Measurements from ENCODE around the gene APCDD1. TPM values are rescaled to one million over a fixed set of nuclear protein-coding genes. Genes with fewer than 3 reads are reported as not detected.

Gene APCDD1
- total RNA-seq, 2 donors from 2014 or later: 53.3 to 73.2 TPM

DNA sequence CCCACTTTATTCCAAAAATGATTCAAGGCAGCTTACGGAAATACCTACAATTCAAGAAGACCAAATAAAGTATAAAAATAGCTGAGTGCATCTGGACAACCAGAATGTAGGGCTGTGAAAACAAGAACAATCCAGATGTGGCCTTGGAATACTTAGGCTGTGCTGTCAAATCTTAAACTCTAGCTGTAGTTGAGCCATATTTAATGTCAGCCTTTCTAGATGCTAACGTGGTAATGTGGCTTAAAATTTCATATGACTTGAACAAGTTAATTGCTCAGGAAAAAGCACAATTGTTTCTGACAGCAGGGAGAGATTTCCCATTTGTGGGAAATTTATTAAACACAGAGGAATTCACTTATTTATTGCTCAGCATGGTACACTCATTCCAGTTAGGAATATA, 56.8 kb downstream of the APCDD1 start:
- no peaks in the 10 kb centered on the region for H3K36me3 ChIP-seq
- H3K4me3 ChIP-seq: no peak overlapping the region
- TF ChIP-seq, protein P1, sequence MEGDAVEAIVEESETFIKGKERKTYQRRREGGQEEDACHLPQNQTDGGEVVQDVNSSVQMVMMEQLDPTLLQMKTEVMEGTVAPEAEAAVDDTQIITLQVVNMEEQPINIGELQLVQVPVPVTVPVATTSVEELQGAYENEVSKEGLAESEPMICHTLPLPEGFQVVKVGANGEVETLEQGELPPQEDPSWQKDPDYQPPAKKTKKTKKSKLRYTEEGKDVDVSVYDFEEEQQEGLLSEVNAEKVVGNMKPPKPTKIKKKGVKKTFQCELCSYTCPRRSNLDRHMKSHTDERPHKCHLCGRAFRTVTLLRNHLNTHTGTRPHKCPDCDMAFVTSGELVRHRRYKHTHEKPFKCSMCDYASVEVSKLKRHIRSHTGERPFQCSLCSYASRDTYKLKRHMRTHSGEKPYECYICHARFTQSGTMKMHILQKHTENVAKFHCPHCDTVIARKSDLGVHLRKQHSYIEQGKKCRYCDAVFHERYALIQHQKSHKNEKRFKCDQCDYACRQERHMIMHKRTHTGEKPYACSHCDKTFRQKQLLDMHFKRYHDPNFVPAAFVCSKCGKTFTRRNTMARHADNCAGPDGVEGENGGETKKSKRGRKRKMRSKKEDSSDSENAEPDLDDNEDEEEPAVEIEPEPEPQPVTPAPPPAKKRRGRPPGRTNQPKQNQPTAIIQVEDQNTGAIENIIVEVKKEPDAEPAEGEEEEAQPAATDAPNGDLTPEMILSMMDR (IDR thresholded peaks at IDR 0.05): no peak
- H3K27ac ChIP-seq: no peak overlapping the region
- peaks cover 0 to 17% of the 10 kb centered on the region in 2 donors for H3K9me3 ChIP-seq
- peaks cover 0 to 4% of the 10 kb centered on the region in 2 donors for H3K4me1 ChIP-seq
- H3K27me3 ChIP-seq: no peaks in the 10 kb centered on the region
- no peak for DNase-seq (ENCODE audit: low spot score)

DNA sequence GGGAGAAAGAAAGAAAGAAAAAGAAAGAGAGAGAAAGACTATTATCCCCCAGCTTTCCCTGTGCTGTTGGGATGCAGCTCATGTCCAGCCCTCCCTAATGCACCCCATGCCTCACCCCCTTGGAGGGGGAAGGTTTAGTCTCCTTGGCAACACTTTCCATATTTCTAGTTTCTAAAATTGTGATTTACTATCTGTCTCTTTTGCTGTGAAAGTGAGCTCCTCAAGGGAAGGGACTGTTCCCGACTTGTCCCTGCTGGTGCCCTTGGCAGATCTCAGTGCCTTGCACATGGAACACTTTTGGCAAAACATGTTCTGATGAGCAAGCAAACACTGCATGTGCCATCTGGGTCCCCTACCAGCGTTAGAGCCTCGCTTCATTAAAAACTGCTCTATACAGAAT, 59.6 kb downstream of the APCDD1 start:
- Histone ChIP-seq H3K36me3 (no peaks in the 10 kb centered on the region), H3K27me3 (no peaks in the 10 kb centered on the region), H3K4me3 (no peak overlapping the region), H3K9me3 (no peaks in the 10 kb centered on the region), H3K4me1 (peaks cover 0 to 14% of the 10 kb centered on the region in 2 donors), H3K27ac (peak overlapping the region; percentile 4 to 10)
- TF ChIP-seq, protein P1 (IDR thresholded peaks at IDR 0.05): no peak
- no peak for DNase-seq (ENCODE audit: low spot score)

DNA sequence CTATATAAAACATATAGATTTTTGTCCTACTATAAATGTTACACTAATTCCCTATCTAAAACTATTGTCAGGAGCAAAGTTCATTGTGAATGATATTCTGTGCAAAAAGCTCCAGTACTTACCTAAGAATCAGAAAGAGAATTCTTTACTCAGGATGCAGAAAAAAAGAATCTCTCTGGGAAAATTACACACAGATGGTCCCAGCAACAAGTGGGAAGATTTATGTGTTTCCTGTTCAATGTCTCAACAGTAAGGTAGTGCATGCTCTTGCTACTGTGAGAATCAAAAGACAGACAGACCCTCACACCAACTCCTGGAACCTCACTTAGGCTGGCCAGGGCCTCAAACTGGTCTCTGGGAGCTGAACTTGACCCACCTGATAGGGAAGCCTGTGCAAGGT, 60.2 kb downstream of the APCDD1 start:
- TF ChIP-seq, protein P1 (IDR thresholded peaks at IDR 0.05): no peak

DNA sequence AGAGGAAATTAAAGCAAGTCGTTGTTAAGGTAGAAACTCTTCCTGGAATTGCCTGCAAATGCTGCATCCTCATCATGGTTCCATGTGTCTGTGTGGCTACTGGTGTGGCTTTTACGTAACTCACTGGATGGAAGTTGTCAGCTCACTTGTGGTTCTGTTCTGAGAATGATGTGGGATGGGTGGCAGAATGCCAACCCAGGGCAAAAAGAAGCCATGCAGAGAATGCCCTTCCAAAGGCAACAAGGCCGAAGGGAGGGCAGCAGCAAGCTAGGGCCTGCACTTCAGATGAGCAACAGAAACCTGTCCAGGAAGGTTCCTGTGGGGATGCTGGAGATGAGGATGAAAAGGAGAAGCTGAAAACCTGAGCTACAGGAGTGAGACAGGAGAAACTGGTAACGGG, 61.0 kb downstream of the APCDD1 start:
- H3K36me3 ChIP-seq: no peaks in the 10 kb centered on the region
- peaks cover 0 to 23% of the 10 kb centered on the region in 2 donors for H3K4me1 ChIP-seq
- TF ChIP-seq, protein P1 (IDR thresholded peaks at IDR 0.05): no peak
- no peaks in the 10 kb centered on the region for H3K27me3 ChIP-seq
- DNase-seq (ENCODE audit: low spot score): no peak
- H3K9me3 ChIP-seq: no peaks in the 10 kb centered on the region
- no peak overlapping the region for H3K4me3 ChIP-seq
- H3K27ac ChIP-seq: peak overlapping the region; percentile 4 to 30

More for the DNA sequence above, 60.2 kb downstream of the APCDD1 start:
- Histone ChIP-seq H3K4me3 (no peak overlapping the region), H3K27me3 (no peaks in the 10 kb centered on the region), H3K36me3 (no peaks in the 10 kb centered on the region), H3K9me3 (no peaks in the 10 kb centered on the region), H3K4me1 (peaks cover 0 to 20% of the 10 kb centered on the region in 2 donors), H3K27ac (peak overlapping the region in 1 of 2 donors; percentile 4)
- DNase-seq (ENCODE audit: low spot score): no peak

DNA sequence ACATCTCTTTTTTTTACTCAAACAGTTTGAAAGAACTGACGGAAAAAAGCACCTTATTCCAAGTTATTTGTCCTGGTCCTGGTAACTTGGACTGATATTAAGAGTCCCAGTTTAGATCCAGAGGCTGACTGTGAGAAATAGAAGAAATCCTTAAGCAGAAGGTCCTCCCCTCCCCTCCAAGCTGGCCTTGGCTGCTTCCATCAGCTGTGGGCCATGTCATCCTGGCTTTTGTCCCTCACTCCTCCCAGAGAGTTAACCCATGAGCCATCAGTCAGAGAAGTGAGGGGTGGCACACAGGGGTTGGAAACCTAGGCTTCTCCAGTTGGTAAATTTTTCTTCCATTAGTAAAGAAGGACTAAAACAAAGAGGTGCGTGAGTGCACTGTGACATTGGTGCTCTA, 61.6 kb downstream of the APCDD1 start:
- Histone ChIP-seq H3K4me1 (peaks cover 0 to 23% of the 10 kb centered on the region in 2 donors), H3K27ac (peak overlapping the region; percentile 4 to 30), H3K4me3 (no peak overlapping the region), H3K36me3 (no peaks in the 10 kb centered on the region), H3K9me3 (no peaks in the 10 kb centered on the region), H3K27me3 (no peaks in the 10 kb centered on the region)
- TF ChIP-seq, protein P1 (IDR thresholded peaks at IDR 0.05): no peak
- no peak for DNase-seq (ENCODE audit: low spot score)

DNA sequence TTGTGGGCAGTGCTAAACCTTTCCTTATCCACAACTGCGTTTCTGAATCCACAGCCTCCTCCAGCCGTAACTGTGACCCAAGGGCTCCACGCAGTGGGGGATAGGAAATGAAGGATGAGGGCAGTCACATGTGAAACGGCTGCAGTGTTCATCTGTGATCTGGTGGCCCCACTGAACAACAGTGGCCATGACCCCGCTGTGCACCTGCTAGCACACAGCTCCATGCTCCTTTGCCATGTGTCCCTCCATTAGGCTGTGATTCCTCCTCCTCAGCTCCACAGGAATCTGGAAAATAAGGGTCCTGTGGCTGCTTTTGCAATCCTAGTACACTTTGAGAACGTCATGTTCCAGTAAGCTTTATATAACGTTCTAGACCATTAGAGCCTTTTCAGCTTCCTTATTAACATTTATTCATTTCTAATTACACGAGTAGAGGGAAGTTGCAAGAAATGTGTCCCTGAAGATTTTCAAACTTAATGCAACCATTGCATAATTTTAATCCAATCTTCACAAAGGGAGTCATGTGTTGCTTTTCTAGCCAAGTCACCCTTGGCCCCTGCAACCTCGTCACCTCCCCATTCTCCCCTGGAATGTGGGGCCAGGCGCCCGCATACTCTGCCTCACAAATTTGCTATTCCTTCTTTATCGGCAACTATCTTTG, 64.3 kb downstream of the APCDD1 start:
- H3K4me1 ChIP-seq: peaks cover 0 to 23% of the 10 kb centered on the region in 2 donors

More for the DNA sequence above, 64.3 kb downstream of the APCDD1 start:
- TF ChIP-seq, protein P1 (IDR thresholded peaks at IDR 0.05): peak; percentile 27 to 64
- Histone ChIP-seq H3K36me3 (no peaks in the 10 kb centered on the region), H3K4me3 (no peak overlapping the region), H3K9me3 (no peaks in the 10 kb centered on the region), H3K27me3 (no peaks in the 10 kb centered on the region), H3K27ac (peak overlapping the region in 1 of 2 donors; percentile 17)
- no peak for DNase-seq (ENCODE audit: low spot score)
